Mammary epithelial cell (primary cell): ENCODE measurements around the gene PSMD6.

Source experiments
- CTCF ChIP-seq, 2 donors: IDR thresholded peaks in 1 of 2; conservative IDR thresholded peaks in 1 of 2; 2 replicates each; pipeline ENCODE4 v1.5.1; 2011 to 2012; ENCODE audit warnings: inconsistent platforms in 2 of 2, low read length in 2 of 2, mild to moderate bottlenecking in 2 of 2, control low read depth in 1 of 2, low read depth in 1 of 2; ENCODE audit not compliant: insufficient read depth in 1 of 2; ENCODE audit errors: extremely low read depth in 1 of 2
- EZH2 ChIP-seq: IDR thresholded peaks from 2 replicates; pipeline ENCODE4 v1.6.1; 2012; ENCODE audit warnings: low read length, inconsistent platforms, borderline replicate concordance

- no peak for TF ChIP-seq CTCF (conservative IDR thresholded peaks at IDR 0.05 in 1 of 2, IDR thresholded peaks at IDR 0.05 in 1 of 2; ENCODE audit: extremely low read depth in 1 of 2, insufficient read depth in 1 of 2, low read depth in 1 of 2, low read length in 2 of 2)
- TF ChIP-seq EZH2 = no peak
These were observed 46.5 kb downstream of the PSMD6 start for GRCh38 chr3:63976872-63977200.
